SK-N-MC (cell line): ENCODE results near the gene ISYNA1.

Experiments
- DNase-seq: peaks from one replicate; pipeline ENCODE4 v3.0.0-alpha.2; 2011; ENCODE audit warnings: low read depth, low spot score
- H3K27ac ChIP-seq: fragments of 200-600 bp; sonication (generic); 2 replicates; pipeline ENCODE4 v1.5.1; 2016; ENCODE audit warnings: mixed run types
- H3K36me3 ChIP-seq: fragments of 200-600 bp; sonication (generic); 2 replicates; pipeline ENCODE4 v1.6.1; 2017; ENCODE audit warnings: antibody characterized with exemption, low read length, mixed read lengths; ENCODE audit not compliant: insufficient read depth
- H3K4me3 ChIP-seq: fragments of 200-600 bp; sonication (generic); 2 replicates; pipeline ENCODE4 v1.5.1; 2016
- H3K9ac ChIP-seq: fragments of 200-600 bp; sonication (generic); 2 replicates; pipeline ENCODE4 v1.8.0; 2017; ENCODE audit warnings: mixed run types, mixed read lengths; ENCODE audit not compliant: insufficient read length
- H3K9me3 ChIP-seq: fragments of 200-600 bp; sonication (generic); 2 replicates; pipeline ENCODE4 v1.6.1; 2017; ENCODE audit warnings: low read depth, mild to moderate bottlenecking, antibody characterized with exemption, low read length, moderate library complexity, mixed read lengths
- EZH2 ChIP-seq: fragments of 200-600 bp; sonication (generic); IDR thresholded peaks from one replicate; pipeline ENCODE4 v1.6.1; 2017; ENCODE audit warnings: antibody characterized with exemption
- FOXP2 ChIP-seq: optimal IDR thresholded peaks from 2 replicates; pipeline ENCODE3; 2011; ENCODE audit warnings: mild to moderate bottlenecking, moderate library complexity; ENCODE audit not compliant: insufficient read depth; ENCODE audit errors: extremely low read length, control extremely low read depth
- POLR2AphosphoS5 ChIP-seq: IDR thresholded peaks from 2 replicates; pipeline ENCODE4 v1.6.1; 2012; ENCODE audit warnings: mild to moderate bottlenecking, low read depth, low read length, borderline replicate concordance

The ISYNA1 gene

GRCh38 chr19:18477974-18478373 is 40.0 kb upstream of the ISYNA1 start:
- Histone ChIP-seq H3K36me3 (no peaks in the 10 kb centered on the region), H3K4me3 (no peak overlapping the region), H3K9me3 (no peaks in the 10 kb centered on the region), H3K9ac (no peak overlapping the region), H3K27ac (no peak overlapping the region)
- TF ChIP-seq EZH2 = no peak
- no peak for TF ChIP-seq POLR2AphosphoS5
- TF ChIP-seq FOXP2 = no peak
- DNase-seq = no peak

- Histone ChIP-seq H3K9ac (no peak overlapping the region), H3K4me3 (no peak overlapping the region), H3K9me3 (no peaks in the 10 kb centered on the region), H3K36me3 (no peaks in the 10 kb centered on the region), H3K27ac (peak overlapping the region; percentile 74)
- no peak for TF ChIP-seq POLR2AphosphoS5
- TF ChIP-seq EZH2 = no peak
- TF ChIP-seq FOXP2 = no peak
- no peak for DNase-seq
These were observed 39.3 kb upstream of the ISYNA1 start for GRCh38 chr19:18477042-18477779.

GRCh38 chr19:18476507-18477041 is 38.6 kb upstream of the ISYNA1 start:
- TF ChIP-seq EZH2 (no peak), FOXP2 (no peak), POLR2AphosphoS5 (no peak)
- Histone ChIP-seq H3K9ac (no peak overlapping the region), H3K36me3 (no peaks in the 10 kb centered on the region), H3K27ac (peak overlapping the region; percentile 74), H3K9me3 (no peaks in the 10 kb centered on the region), H3K4me3 (no peak overlapping the region)
- DNase-seq = no peak

- no peak for DNase-seq
- Histone ChIP-seq H3K4me3 (no peak overlapping the region), H3K36me3 (no peaks in the 10 kb centered on the region), H3K9ac (no peak overlapping the region), H3K9me3 (no peaks in the 10 kb centered on the region), H3K27ac (no peak overlapping the region)
- no peak for TF ChIP-seq FOXP2
- no peak for TF ChIP-seq EZH2
- TF ChIP-seq POLR2AphosphoS5 = no peak
These were observed 37.9 kb upstream of the ISYNA1 start for GRCh38 chr19:18475762-18476331.

GRCh38 chr19:18475004-18475453 is 37.1 kb upstream of the ISYNA1 start:
- TF ChIP-seq EZH2 = no peak
- DNase-seq = no peak
- H3K9me3 ChIP-seq = no peaks in the 10 kb centered on the region
- no peak overlapping the region for H3K4me3 ChIP-seq
- no peak overlapping the region for H3K27ac ChIP-seq
- no peaks in the 10 kb centered on the region for H3K36me3 ChIP-seq
- H3K9ac ChIP-seq = no peak overlapping the region

- H3K9ac ChIP-seq = no peak overlapping the region
These were observed 36.5 kb upstream of the ISYNA1 start for GRCh38 chr19:18474366-18474887.

GRCh38 chr19:18473706-18474087 is 35.8 kb upstream of the ISYNA1 start:
- H3K36me3 ChIP-seq = no peaks in the 10 kb centered on the region
- H3K9ac ChIP-seq = no peak overlapping the region
- DNase-seq = no peak
- no peaks in the 10 kb centered on the region for H3K9me3 ChIP-seq
- H3K4me3 ChIP-seq = no peak overlapping the region
- TF ChIP-seq FOXP2 (no peak), EZH2 (no peak), POLR2AphosphoS5 (no peak)
- no peak overlapping the region for H3K27ac ChIP-seq

More at GRCh38 chr19:18474366-18474887, 36.5 kb upstream of the ISYNA1 start:
- Histone ChIP-seq H3K4me3 (no peak overlapping the region), H3K27ac (no peak overlapping the region), H3K9me3 (no peaks in the 10 kb centered on the region), H3K36me3 (no peaks in the 10 kb centered on the region)
- DNase-seq = no peak
- TF ChIP-seq FOXP2 (no peak), EZH2 (no peak), POLR2AphosphoS5 (no peak)

- Histone ChIP-seq H3K36me3 (no peaks in the 10 kb centered on the region), H3K4me3 (no peak overlapping the region), H3K27ac (no peak overlapping the region), H3K9ac (no peak overlapping the region), H3K9me3 (no peaks in the 10 kb centered on the region)
- DNase-seq = no peak
- TF ChIP-seq POLR2AphosphoS5 (no peak), FOXP2 (no peak), EZH2 (no peak)
These were observed 35.2 kb upstream of the ISYNA1 start for GRCh38 chr19:18473003-18473705.
